HG03378 (cell line): Measurements from ENCODE around the gene ENAH.

Source experiments
- ATAC-seq: cut with Tn5 transposase; IDR thresholded peaks from one replicate; pipeline ENCODE4 v1.9.1; 2021; ENCODE audit warnings: mild to moderate bottlenecking, moderate library complexity; ENCODE audit not compliant: unreplicated experiment

The ENAH gene

GRCh38 chr1:225462714-225463574 lies 190.0 kb downstream of the ENAH start:
- ATAC-seq = no peak

GRCh38 chr1:225462429-225462713 lies 190.6 kb downstream of the ENAH start:
- no peak for ATAC-seq

GRCh38 chr1:225461533-225462428 lies 191.1 kb downstream of the ENAH start:
- no peak for ATAC-seq

- no peak for ATAC-seq
Observed at GRCh38 chr1:225460737-225461532, 192.0 kb downstream of the ENAH start.

DNA sequence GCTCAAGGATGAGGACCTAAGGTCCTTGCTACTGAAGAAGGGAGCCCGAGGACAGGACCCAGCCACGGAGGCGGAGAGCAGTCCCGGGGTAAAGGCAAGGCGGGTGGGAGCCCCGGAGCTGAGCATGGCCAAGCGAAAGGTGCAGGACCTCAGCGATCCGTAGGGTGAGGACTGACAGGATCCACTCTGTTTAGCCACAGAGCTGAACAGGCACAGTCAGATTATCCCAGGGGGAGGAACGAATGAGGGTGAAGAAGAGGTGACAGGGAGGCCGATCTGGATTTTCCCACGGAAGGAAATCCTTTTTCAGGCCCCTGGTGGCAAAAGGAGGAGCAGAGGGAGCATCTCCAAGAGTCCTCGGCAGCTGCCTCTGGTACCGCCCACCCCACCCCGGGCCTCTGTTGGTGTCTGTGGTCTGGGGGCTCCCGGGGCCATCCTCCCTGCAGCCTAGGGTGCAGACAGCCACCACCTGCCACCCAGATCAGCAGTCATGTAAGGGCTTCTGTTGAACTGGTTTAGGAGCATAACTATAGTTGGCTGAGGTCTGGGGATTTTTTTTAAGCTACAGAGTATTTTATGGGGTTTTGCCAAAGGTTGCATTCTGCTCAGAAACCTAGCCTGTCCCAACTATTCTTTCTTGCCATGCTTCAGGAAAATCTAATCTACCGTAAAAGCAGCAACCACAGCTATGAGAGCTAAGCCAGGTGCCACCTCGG lies 192.7 kb downstream of the ENAH start:
- ATAC-seq = no peak

GRCh38 chr1:225458222-225458631 lies 194.7 kb downstream of the ENAH start:
- ATAC-seq = no peak

GRCh38 chr1:225454733-225455132 lies 198.2 kb downstream of the ENAH start:
- peak; percentile 73 for ATAC-seq

GRCh38 chr1:225453797-225454648 lies 198.9 kb downstream of the ENAH start:
- ATAC-seq = peak; percentile 27

DNA sequence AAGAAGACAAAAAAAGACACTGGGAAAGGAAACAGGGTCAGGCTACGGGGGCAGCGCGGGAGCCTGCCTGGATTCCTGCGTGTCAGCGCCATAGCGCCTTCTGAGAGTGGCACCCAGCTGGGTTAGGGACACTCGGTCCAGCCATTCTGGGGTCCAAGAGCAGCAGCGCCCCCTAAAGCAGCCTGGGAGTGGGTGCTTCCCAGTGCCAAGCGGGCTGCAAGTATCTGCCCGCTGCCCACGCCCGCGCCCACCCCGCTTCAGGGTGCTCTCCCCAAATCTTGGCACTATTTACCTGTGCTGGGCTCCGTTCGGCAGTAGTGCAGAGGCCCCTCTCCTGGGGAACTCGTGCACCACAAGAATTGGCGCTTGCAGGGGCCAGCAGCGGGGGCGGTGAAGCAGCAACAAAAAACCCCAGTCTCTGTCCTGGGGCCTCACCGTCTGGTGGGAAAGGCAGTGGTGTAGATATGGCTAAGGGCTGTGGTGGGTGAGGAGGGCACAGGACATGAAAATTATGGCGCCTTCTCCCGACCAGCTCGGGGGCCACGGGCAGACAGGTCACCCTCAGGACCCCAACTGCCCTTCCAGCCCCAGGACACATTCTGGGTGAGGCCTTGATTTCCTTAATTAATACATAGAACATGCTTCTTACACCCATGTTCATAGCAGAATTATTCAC lies 200.9 kb downstream of the ENAH start:
- no peak for ATAC-seq

- no peak for ATAC-seq
Observed at GRCh38 chr1:225451340-225451739, 201.6 kb downstream of the ENAH start.

GRCh38 chr1:225450491-225451191 lies 202.3 kb downstream of the ENAH start:
- ATAC-seq = no peak

DNA sequence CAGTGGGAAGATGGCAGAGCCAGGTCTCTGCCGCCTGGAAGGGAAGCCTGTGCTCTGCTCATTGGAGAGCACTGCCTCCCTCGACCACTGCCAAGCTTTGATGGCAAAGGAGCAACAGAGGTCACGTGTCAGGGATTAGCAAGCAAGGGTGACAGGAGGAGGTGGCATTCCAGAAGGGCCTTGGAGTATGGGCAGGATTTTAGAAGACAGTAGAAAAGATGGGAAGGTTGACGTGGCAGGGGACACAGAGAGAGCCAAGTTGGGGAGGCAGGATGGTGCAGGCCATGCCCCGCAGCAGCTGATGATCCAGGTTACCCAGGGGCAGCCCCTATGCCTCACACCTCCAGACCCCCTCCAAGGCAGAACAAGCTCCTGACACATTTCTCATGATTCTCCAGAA lies 203.1 kb downstream of the ENAH start:
- ATAC-seq = no peak

DNA sequence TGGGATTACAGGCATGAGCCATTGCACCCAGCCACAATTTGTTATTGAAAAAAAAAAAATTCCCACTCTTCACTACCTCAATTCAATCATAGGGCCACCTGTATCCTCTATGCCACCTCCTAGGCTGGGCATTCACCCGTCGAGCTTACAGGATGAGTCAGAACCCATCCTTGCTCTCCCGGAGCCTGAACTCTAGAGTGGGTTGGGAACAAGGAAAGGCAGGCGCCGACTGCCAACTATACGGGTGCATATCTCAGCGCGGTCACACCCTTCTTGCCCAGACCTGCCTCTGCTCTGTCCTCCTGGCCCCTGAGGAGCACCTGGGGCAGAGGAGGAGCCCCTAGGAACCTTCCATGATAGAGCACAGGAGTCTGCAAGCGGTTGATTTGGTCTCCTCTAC lies 203.7 kb downstream of the ENAH start:
- ATAC-seq = no peak

- no peak for ATAC-seq
Observed at GRCh38 chr1:225448146-225448805, 204.6 kb downstream of the ENAH start.

GRCh38 chr1:225447650-225448089 lies 205.3 kb downstream of the ENAH start:
- ATAC-seq = no peak

GRCh38 chr1:225446981-225447615 lies 205.8 kb downstream of the ENAH start:
- ATAC-seq = no peak

DNA sequence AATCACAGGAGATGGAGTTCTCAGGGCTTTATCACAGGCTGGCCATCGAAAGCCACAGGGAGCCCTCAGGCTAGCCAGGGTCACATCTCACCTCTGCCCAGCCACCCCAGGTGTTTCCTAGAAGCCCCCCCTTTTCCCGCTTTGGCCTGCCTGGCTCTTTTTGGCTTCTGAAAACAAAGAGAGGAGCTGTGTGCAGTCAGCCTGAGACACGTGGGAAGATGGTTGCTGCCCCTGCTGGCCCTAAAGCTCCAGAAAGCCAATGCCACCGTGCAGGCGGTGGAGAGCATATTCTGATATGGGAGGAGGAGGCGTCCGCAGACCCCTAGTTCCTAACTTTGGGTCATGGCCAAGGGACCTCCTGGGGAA lies 206.3 kb downstream of the ENAH start:
- ATAC-seq = no peak
